ENCODE results near the gene SPAG17. TPM values are rescaled to one million over a fixed set of nuclear protein-coding genes. Genes with fewer than 3 reads are reported as not detected.

Gene SPAG17
- total RNA-seq, 1 experiment from 2014 or later: not detected

GRCh38 chr1:118149799-118150198, 35.2 kb downstream of the SPAG17 start:
- H4K20me1 ChIP-seq (ENCODE audit: low read length): no peaks in the 10 kb centered on the region
- CTCF ChIA-PET: no interaction called here
- H3K27ac ChIP-seq (ENCODE audit: low read length): no peak overlapping the region
- BruUV-seq (replicated peaks): no TSS peak
- H3K9me2 ChIP-seq (replicated peaks; ENCODE audit: low read length): no peaks in the 10 kb centered on the region
- H3K79me2 ChIP-seq (ENCODE audit: low read length): no peaks in the 10 kb centered on the region
- peaks cover 17% of the 10 kb centered on the region; the same call in 1 of the 2 replicates for H3K4me1 ChIP-seq (ENCODE audit: insufficient read depth, low read length)
- H3F3A ChIP-seq (ENCODE audit: low read length, unreplicated experiment): no peaks in the 10 kb centered on the region
- no peaks in the 10 kb centered on the region for H3K9me3 ChIP-seq (ENCODE audit: low read length)
- POLR2A ChIA-PET (ENCODE audit: unreplicated experiment): no interaction called here
- intact Hi-C loops (cut with micrococcal nuclease): loop anchor here (2.0 to 5.0 kb wide), 4 partner anchors 73 to 1129 kb away; no protein-coding TSS in a partner anchor
- DNase-seq: no peak
- no peak overlapping the region for H3K4me3 ChIP-seq (ENCODE audit: low read length)
- ATAC-seq: no peak
- H3K4me2 ChIP-seq (ENCODE audit: low read length): no peak overlapping the region
- TF ChIP-seq CTCF (conservative IDR thresholded peaks at IDR 0.05; ENCODE audit: low read depth, low read length) (no peak), EZH2phosphoT487 (IDR thresholded peaks at IDR 0.05; ENCODE audit: borderline replicate concordance, low read length) (no peak), EZH2 (IDR thresholded peaks at IDR 0.05; ENCODE audit: low read length, unreplicated experiment) (no peak)
- no peak overlapping the region for H3K9ac ChIP-seq (ENCODE audit: low read length)
- no peaks in the 10 kb centered on the region for H3K36me3 ChIP-seq (ENCODE audit: low read depth, low read length)
- no peaks in the 10 kb centered on the region for H3K27me3 ChIP-seq (ENCODE audit: low read length)
- H2AFZ ChIP-seq (ENCODE audit: low read length): no peak overlapping the region

- H3K4me2 ChIP-seq (ENCODE audit: low read length): no peak overlapping the region
- no peak for ATAC-seq
- TF ChIP-seq EZH2 (IDR thresholded peaks at IDR 0.05; ENCODE audit: low read length, unreplicated experiment): no peak
- TF ChIP-seq EZH2phosphoT487 (IDR thresholded peaks at IDR 0.05; ENCODE audit: borderline replicate concordance, low read length): no peak
- no peak for TF ChIP-seq CTCF (conservative IDR thresholded peaks at IDR 0.05; ENCODE audit: low read depth, low read length)
- no peaks in the 10 kb centered on the region for H3K36me3 ChIP-seq (ENCODE audit: low read depth, low read length)
- H3K9me3 ChIP-seq (ENCODE audit: low read length): no peaks in the 10 kb centered on the region
- no peak for DNase-seq
- no peaks in the 10 kb centered on the region for H3K79me2 ChIP-seq (ENCODE audit: low read length)
- H3K27me3 ChIP-seq (ENCODE audit: low read length): no peaks in the 10 kb centered on the region
- H3F3A ChIP-seq (ENCODE audit: low read length, unreplicated experiment): no peaks in the 10 kb centered on the region
- no TSS peak for BruUV-seq (replicated peaks)
- ChIA-PET POLR2A (ENCODE audit: unreplicated experiment) (no interaction called here), CTCF (no interaction called here)
- H3K9me2 ChIP-seq (replicated peaks; ENCODE audit: low read length): no peaks in the 10 kb centered on the region
- peaks cover 17% of the 10 kb centered on the region; the same call in 1 of the 2 replicates for H3K4me1 ChIP-seq (ENCODE audit: insufficient read depth, low read length)
- H3K4me3 ChIP-seq (ENCODE audit: low read length): no peak overlapping the region
- no peaks in the 10 kb centered on the region for H4K20me1 ChIP-seq (ENCODE audit: low read length)
- intact Hi-C loops (cut with micrococcal nuclease): loop anchor here (5.0 kb wide), 1 partner anchor 144 kb away; no protein-coding TSS in a partner anchor
- no peak overlapping the region for H3K27ac ChIP-seq (ENCODE audit: low read length)
- H3K9ac ChIP-seq (ENCODE audit: low read length): no peak overlapping the region
- H2AFZ ChIP-seq (ENCODE audit: low read length): no peak overlapping the region
These were observed 37.0 kb downstream of the SPAG17 start for GRCh38 chr1:118148034-118148433.

- ChIA-PET POLR2A (ENCODE audit: unreplicated experiment) (no interaction called here), CTCF (no interaction called here)
- DNase-seq: peak; percentile 74
- intact Hi-C loops (cut with micrococcal nuclease): loop anchor here (5.0 kb wide), 1 partner anchor 145 kb away; no protein-coding TSS in a partner anchor
- no peaks in the 10 kb centered on the region for H3K27me3 ChIP-seq (ENCODE audit: low read length)
- H3K9me3 ChIP-seq (ENCODE audit: low read length): no peaks in the 10 kb centered on the region
- ATAC-seq: no peak
- H3F3A ChIP-seq (ENCODE audit: low read length, unreplicated experiment): no peaks in the 10 kb centered on the region
- H4K20me1 ChIP-seq (ENCODE audit: low read length): no peaks in the 10 kb centered on the region
- no peak overlapping the region for H3K27ac ChIP-seq (ENCODE audit: low read length)
- H3K79me2 ChIP-seq (ENCODE audit: low read length): no peaks in the 10 kb centered on the region
- no TSS peak for BruUV-seq (replicated peaks)
- H3K9me2 ChIP-seq (replicated peaks; ENCODE audit: low read length): no peaks in the 10 kb centered on the region
- peak overlapping the region; percentile 42 for H3K4me2 ChIP-seq (ENCODE audit: low read length)
- H3K4me3 ChIP-seq (ENCODE audit: low read length): no peak overlapping the region
- TF ChIP-seq CTCF (conservative IDR thresholded peaks at IDR 0.05; ENCODE audit: low read depth, low read length) (no peak), EZH2 (IDR thresholded peaks at IDR 0.05; ENCODE audit: low read length, unreplicated experiment) (no peak), EZH2phosphoT487 (IDR thresholded peaks at IDR 0.05; ENCODE audit: borderline replicate concordance, low read length) (no peak)
- H2AFZ ChIP-seq (ENCODE audit: low read length): no peak overlapping the region
- H3K9ac ChIP-seq (ENCODE audit: low read length): no peak overlapping the region
- H3K4me1 ChIP-seq (ENCODE audit: insufficient read depth, low read length): peaks cover 17% of the 10 kb centered on the region; the same call in 1 of the 2 replicates
- no peaks in the 10 kb centered on the region for H3K36me3 ChIP-seq (ENCODE audit: low read depth, low read length)
These were observed 37.5 kb downstream of the SPAG17 start for GRCh38 chr1:118147522-118147921.
